ENCODE data around the gene AKR7A3.

- TF ChIP-seq, protein P1, sequence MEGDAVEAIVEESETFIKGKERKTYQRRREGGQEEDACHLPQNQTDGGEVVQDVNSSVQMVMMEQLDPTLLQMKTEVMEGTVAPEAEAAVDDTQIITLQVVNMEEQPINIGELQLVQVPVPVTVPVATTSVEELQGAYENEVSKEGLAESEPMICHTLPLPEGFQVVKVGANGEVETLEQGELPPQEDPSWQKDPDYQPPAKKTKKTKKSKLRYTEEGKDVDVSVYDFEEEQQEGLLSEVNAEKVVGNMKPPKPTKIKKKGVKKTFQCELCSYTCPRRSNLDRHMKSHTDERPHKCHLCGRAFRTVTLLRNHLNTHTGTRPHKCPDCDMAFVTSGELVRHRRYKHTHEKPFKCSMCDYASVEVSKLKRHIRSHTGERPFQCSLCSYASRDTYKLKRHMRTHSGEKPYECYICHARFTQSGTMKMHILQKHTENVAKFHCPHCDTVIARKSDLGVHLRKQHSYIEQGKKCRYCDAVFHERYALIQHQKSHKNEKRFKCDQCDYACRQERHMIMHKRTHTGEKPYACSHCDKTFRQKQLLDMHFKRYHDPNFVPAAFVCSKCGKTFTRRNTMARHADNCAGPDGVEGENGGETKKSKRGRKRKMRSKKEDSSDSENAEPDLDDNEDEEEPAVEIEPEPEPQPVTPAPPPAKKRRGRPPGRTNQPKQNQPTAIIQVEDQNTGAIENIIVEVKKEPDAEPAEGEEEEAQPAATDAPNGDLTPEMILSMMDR (conservative IDR thresholded peaks at IDR 0.05; ENCODE audit: low read length), result no peak
- no peak for TF ChIP-seq EZH2phosphoT487 (IDR thresholded peaks at IDR 0.05; ENCODE audit: borderline replicate concordance)
Measured at GRCh38 chr1:19273106-19273843, 15.3 kb downstream of the AKR7A3 start.
